DMS153 treated with DMSO at 0.1 percent for 48 hours (cell line): ENCODE data around the gene PPIL6.
"Not testable (repeated sequence)": the region's sequence is repeated elsewhere in the genome, so short reads cannot be mapped to it uniquely, and the experiment has no call there.

ENCODE experiments used
- DNase-seq: peaks from one replicate; lab custom pipeline; 2025; ENCODE audit not compliant: unreplicated experiment; lab: John Stamatoyannopoulos, UW

Gene PPIL6

DNA sequence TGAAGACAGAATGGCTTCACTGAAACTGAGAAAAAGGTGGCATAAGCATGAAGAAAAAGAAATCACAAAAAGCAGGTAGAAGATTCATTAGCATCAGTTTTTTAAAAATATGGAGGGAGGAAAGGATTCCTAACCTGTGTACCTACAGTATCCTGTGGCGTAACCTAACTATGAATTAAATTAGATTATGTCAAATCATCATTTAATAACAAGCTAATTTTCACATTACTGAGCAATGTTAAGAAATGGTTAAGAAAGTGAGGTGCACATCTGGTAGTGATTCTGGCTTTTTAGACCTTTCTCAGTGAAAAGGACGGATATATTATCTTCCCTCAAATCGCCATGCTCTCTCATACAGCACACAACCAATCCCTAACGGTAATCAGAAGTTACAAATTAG lies 70.7 kb downstream of the PPIL6 start:
- no peak for DNase-seq

DNA sequence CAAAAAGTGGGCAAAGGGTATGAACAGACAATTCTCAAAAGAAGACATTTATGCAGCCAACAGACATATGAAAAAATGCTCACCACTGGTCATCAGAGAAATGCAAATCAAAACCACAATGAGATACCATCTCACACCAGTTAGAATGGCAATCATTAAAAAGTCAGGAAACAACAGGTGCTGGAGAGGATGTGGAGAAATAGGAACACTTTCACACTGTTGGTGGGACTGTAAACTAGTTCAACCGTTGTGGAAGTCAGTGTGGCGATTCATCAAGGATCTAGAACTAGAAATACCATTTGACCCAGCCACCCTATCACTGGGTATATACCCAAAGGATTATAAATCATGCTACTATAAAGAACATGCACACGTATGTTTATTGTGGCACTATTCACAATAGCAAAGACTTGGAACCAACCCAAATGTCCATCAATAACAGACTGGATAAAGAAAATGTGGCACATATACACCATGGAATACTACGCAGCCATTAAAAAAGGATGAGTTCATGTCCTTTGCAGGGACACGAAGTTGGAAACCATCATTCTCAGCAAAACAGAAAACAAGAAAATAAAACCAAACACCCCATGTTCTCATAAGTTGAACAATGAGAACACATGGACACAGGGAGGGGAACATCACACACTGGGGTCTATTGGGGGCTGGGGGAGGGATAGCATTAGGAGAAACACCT lies 75.9 kb downstream of the PPIL6 start:
- not testable (repeated sequence) for DNase-seq

DNA sequence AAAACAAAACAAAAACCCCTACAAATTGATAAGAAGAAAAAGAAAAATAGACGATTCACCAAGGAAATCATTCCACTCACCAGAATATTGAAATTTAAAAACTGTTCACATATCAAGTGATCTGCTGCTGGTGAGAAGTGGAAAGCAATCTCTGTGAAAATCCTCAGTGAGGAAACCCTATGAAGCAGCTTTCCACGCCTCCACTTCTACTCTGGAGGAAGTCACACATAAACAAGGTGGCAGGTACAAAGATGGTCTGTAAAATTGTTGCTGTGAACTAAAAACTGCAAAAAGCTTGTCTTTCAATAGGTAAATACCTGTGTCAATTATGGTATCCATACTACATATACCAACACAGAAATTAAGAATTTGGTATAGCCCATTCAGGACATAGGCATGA lies 76.7 kb downstream of the PPIL6 start:
- no peak for DNase-seq

DNA sequence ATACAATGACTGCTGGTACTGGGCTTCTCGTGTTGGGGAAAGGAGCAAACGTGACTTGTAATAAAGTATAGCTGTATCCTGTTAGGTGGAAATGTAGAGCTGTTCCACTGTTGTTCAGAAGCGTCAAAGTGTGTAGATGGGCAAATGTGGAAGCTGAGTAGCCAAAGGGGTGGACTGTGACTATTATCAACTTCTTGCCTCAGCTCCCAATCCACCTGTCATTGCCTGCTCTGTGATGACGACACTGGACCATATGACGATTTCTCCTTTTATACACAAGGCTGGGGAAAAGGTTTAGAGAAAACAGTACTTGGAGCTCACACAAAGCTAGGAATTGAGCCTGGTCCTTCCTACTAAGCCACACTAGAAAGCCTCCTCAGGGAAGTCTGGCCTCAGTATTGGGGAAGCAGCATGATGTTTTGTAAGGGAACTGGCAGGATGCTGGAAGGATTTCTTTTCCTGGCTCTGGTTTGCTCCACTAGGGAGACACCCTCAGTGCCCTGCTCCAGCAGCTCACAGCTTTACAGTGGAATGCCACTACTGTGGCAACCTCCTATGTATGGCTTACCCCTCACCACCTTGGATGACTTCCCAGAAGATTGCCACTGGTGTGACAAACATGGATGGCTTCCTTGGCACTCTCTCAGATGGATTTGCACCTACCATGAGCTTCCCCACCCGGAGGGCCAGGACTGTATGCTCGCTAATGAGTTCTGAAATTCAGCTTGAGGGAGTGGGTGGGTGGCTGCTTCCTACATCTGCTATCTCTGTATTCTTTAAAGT lies 78.1 kb downstream of the PPIL6 start:
- DNase-seq, result no peak

DNA sequence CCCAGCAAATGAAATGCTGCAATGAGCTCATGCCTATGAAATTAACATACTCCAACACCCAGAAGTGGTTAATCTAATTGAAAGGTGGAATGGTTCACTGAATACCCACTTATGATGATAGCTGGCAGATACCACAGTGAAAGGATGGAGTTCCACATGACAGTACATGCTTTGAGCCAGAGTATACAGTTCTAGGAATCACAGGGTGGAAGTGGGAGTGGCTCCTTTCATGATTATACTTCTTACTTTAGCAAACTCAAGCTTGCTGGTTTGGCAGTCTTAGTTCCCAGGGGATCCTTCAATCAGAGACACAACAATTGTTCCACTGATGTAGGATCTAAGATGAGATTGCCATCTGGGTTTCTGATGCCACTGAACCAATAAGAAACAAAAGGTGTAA lies 79.6 kb downstream of the PPIL6 start:
- no peak for DNase-seq

DNA sequence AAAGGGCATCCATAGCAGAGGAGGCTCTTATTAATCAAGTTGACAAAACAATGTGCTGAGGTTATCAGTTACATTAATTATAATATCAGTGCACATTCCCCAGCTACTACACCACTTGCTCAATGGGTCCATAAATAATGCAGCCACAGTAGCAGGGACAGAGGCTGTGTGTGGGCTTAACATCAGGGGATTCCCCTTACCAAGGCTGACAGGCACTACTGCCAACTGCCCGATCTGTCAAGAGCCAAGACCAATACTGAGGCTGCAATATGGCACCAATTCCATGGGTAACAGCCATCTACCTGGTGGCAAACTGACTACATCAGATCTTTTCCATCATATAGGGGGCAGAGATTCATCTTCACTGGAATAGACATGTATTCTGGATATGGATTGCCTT lies 80.1 kb downstream of the PPIL6 start:
- DNase-seq, result no peak

DNA sequence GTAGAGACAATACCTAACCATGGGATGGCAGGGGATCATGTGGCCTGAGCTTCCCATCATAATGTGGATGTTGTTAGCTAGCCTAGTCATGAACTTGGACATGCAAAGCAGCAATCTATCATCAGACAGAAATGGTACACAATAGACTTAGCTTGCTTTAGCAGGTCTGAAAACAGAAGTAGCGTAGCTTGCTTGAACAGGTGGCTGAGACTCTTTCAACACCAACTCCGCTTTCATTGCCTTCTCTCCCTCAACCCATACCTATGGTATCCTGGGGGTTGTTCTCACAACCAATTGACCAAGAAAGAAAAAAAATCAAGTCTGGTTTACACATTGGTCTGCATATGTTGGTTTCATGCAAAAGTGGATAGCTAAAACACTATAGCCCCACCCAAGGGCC lies 81.2 kb downstream of the PPIL6 start:
- no peak for DNase-seq

DNA sequence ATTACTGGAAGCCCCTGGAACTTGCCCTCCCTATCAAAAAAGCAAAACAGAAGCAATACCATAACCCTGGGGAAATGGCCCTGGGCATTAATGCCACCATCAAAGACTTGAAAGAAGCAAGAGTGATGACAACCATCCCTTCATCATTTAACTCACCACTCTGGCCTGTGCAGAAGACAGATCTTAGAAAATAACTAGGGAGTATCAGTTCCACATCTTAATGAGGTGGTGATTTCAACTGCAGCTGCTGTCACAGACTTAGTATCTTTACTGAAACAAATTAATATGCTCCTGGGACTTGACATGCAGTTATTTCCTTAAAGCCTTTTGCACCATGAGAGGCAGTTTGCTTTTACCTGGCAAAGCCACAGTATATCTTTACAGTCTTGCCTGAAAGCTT lies 82.2 kb downstream of the PPIL6 start:
- no peak for DNase-seq

DNA sequence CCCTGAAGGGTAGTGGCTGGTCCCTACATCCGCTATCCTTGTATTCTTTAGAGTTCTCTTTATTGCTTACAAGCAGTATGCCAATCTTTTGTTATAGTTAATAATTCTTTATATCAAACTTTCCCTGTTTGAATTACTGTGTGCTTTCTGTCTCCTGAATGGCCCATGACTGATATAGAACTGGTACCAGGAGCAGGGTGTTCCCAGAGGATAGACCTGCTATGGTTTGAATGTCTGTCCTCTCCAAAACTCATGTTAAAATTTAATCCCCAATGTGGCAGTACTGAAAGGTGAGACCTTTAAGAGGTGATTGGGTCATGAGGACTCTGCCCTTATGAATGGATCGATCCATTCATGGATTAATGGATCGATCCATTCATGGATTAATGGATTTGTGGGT lies 84.2 kb downstream of the PPIL6 start:
- DNase-seq, result no peak

DNA sequence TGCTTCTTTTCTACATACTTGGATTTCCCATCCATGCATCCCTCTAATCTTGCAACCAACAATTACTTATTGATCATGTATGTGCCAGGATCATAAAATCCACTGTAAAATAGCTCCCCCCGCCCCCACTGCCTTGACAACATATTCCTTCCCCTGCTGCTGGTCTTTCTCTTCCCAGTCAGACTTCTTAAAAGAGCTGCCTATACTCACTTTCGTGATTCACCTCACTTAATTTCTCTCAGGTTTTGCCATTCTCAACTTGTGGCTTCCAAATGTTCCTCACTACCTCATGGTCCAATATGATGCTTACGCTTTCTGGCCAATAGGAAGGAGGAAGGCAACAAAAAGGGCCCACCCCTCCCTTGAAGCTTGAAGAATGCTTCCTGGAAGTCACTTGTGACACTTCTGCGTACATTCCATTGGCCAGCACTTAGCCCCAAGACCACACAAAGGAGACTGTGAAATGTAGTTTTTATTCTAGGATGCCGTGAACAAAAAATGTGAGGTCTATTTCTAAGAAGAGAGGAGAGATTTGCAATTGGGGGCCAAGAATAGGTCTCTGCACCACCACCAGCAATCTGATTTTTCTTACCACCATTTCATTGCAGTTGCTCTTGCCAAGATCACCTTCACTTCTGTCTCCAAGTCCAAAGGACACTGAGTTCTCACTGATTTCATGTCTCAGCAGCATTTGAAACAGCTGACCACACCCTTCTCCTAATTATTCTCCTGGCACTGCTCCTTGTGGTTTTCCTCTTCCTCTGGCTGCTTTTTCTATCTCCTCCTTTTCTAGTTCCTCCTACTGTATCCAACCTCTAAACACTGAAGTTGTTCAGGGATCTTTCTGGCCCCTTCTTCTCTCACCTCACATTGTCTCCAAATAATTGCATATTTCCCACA lies 88.9 kb downstream of the PPIL6 start:
- no peak for DNase-seq

DNA sequence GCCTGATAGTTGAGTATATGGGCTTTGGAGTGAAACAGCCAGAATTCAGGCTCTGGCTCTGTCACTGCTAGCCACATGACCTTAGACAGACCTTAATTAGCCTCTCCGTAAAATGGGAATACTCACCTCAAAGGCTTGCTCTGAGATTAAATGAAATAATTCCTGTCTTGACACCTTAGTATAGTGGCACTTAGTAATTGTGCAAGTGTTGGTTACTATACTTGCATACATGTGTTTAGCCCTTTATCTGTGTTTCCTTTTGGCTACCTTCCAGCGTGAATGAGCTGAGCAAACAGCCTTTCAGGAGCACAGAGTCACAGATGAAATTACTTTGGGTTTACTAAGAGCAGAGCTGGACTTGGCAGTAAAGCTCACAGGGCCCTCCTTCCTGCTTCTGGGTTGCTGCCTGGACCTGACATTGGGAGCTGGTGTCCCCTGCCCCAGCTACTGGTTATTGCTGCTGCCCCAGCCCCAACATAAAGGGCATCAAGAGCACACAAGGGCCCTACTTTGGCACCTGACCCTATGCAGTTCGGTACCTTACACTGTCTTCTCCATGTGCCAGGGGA lies 90.9 kb downstream of the PPIL6 start:
- peak; percentile 88 for DNase-seq

DNA sequence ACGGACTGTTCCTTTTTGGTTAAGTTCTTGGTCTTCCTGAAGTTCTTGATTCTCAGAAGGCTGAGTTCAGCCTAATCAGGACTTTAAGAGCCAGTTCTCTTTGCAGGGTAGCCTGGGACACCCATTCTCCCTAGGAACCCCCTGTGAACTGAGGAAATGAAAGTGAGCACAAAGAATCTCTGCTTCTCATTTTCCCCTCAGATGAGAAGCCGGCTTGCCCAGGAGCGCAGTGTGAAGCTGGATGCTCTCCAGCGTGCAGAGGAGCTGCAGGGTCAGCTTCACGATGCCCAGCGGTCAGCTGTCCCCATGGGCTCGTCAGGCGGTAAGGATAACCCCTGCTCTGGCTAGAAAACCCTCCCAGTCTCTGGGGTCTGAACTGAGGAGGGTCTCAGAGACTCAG lies 92.2 kb downstream of the PPIL6 start:
- no peak for DNase-seq

DNA sequence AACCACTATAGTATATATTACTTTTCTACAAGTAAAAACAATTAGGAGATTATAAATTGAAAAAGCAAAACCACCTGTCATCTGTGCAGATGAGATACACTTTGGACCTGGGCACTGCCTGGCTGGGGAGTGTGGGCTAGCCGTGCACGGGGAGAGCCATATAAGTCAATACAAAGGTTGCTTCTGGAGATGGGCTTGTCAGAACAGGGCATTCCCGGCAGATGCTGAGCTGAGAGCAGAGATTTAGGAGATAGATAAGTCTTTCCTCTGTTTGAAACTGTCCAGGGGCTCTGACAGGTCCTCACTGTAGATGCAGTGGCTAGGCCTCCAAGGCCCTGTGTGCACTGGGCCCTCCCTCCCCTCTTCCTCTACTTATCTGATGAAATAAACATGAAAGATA lies 92.6 kb downstream of the PPIL6 start:
- no peak for DNase-seq

DNA sequence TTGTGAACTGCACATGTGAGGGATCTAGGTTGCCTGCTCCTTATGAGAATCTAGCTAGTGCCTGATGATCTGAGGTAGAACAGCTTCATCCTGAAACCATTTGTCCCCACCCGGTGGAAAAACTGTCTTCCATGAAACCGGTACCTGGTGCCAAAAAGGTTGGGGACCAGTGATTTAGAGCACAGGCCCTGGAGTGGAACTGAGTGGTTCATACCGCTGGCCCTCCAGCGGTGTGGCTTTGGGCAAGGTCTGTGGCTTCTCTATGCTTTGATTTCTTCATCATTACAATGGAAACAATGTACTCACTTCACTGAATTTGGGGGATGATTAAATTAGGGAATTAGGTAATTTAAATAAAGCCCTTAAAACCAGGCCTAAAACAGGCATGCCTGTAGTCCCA lies 94.4 kb downstream of the PPIL6 start:
- DNase-seq, result no peak

DNA sequence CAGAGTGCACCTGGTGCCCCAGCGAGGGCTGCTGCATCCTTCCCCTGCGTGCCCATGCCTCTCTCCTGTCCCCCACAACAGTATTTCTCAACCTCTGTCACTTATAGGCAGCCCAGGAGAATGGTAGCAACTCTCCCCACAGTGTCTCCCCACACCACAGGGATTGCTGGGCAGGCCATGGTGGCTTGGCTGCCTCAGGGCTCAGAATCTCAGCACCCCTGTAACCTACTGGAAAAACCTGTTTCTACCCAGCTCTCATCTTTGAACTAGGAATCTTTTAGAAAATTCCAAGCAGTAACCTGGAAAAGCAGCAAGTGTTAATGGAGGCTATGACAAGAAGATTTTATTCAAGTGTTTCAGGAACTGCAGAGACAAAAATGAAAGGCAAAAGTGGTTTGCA lies 96.2 kb downstream of the PPIL6 start:
- no peak for DNase-seq

DNA sequence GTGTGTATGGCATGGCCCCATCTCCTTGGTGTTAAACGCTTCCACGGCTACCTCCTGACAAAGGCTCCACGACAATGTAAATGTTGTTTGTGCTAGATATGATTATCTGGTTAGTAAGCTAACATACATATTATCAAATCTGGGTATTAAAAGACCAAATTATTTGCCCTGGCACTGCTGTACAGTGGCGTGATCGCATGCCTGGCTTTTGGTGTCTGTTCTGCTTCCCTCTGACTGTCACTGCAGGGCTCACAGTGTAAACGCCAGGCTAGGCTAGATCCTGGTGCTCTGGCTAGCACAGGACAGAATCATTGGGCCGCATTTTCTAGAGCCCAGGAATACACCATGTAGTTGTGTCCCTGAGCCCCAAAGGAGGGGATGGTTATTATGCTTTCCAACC lies 96.9 kb downstream of the PPIL6 start:
- DNase-seq, result no peak

DNA sequence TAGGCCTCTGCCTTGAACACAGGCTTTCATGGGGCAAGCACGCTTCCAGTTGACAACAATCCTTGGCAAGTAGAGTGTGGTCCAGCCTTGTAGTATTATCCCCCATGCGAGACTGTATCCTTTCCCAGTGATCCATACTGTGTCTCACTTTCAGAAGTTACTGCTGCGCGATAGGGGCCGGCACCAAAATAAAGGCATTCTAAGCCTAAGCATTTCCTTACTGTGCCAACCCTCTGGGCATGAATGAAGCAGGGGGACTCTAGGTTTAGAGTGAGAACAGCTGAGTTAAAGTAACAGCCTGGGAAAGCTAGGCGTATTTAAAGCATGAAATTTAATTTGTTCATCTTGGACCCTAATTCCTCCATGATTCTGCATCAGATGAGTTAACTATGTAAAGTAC lies 97.5 kb downstream of the PPIL6 start:
- DNase-seq, result no peak

DNA sequence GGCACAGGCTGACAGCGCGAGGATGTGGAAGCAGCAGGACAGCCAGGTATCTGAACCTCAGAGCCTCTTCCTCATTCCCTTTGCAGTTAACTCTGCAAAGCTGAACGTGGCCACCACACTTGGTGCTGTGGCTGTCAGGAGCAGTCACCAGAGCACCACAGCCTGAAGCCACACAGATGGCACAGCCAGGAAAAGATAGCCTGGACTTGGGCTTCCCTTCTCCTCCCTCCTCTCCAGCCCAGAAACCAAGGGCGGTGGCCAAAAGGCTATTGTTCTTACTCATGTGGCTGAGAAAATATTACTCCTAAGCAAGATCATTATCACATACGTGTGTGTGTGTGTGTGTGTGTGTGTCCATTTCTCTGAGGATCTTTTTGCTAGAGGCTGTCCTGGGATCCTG lies 97.9 kb downstream of the PPIL6 start:
- no peak for DNase-seq

DNA sequence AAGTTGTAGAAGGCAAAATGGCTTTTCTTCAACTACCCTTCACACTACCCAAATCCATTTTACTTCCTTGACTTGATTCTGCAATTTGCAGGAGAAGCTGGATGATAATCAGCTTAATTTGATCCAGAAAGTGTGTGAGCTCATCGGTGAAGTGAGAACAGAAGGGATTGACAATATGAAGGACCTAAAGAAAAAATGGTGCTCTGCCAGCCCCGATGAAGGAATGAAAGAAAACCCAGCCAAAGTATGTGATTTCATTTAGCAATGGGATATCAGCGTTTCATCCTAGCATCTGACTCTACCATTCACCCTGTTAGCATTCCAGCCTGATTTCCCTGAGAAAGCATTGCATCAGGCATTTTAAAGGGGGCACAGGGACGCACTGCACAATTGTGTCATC lies 99.6 kb downstream of the PPIL6 start:
- DNase-seq, result no peak
